ENCODE measurements around the gene EN2.

The EN2 gene

DNA sequence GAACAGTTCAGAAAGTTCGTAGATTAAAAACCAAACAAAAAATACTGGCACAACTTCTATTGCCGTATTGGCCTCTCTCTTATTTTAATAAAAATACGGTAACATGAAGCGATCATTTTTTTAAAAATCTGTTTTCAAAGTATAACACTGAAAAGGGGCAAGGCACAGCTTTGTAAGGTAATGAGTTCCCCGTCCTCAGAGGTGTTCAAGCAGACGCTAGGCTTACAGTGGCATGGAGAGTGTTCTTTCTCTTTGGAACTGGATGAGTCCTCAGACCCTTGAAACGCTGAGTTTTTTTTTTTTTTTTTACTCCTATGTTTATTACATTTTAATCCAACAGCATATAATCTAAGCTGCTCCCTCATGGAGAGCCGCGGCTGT lies 7.8 kb downstream of the EN2 start:
- no peak for DNase-seq

DNA sequence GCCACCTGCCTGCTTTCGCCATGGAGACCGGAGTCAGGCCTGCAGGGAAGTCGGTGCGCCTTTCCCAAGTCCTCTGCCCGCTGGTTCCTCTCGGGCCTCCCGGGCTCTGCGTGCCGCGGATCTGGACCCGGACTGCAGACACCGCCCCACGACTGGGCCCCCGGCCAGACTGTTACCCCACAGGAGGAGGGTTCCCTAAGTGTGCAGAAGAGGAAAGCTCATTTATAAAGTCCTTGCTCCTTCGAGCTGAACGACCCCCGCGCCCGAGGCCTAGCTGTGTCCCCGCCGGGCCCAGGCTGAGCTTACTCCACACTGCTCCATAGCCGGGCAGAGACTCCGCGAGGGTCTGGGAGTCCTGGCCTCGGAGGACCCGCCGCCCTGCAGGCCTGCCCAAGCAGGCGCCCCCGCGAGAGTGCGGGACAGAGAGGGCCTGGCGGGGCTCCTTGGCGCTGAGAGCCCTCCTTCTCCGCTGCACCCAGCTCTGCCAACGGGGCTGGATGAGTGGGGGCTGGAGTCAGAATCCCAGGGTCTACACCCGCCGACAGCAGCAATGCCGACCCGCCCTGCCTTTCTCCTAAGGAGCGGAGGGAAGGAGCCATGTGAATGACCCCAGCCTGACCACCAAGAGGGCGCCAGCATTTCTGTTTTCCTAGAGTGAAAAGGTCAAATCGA lies 8.3 kb downstream of the EN2 start:
- DNase-seq, result no peak

DNA sequence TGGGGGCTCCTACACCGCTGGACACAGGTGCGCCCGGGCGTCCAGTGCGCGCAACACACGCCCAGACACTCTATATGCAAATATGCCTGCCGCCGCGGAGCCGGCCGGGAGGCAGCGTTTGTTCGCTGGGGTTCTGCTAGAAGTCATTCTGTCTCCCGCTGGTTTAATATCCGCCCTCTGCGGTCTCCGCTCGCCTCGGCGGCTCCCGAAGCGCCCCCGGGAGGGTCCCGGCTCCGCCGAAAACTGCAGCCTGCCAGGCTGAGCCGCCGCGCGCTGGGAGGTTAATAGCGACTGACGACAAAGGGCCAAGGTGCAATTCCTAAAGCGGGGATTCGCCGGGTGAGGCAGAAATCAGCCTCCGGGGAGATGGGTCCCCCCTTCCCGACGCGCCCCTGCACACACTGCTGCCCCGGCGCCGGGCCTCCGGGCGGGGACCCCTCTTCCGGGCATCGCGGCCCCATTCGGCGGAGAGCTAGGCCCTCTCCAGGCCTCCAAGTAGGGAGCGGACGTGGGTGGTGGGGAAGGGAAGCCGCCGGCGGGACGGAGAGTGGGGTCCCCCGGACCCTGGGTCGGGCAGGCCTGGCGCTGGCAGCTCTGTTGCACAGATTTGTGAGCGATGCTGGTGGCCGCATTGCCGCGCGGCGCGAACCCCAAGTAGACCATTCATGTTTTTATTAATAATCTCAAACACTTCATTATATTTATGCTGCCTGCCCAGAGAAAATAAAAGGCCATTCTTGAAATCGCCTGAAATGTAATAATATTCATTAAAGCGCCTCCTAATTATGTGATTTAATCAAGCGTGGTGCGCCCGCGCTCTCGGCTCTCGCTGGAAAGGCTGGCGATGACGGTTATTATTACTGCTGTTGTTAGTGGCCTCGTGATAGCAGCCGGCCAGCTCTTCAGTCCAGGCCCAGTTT lies 9.1 kb downstream of the EN2 start:
- peak; percentile 36 to 58 for DNase-seq

DNA sequence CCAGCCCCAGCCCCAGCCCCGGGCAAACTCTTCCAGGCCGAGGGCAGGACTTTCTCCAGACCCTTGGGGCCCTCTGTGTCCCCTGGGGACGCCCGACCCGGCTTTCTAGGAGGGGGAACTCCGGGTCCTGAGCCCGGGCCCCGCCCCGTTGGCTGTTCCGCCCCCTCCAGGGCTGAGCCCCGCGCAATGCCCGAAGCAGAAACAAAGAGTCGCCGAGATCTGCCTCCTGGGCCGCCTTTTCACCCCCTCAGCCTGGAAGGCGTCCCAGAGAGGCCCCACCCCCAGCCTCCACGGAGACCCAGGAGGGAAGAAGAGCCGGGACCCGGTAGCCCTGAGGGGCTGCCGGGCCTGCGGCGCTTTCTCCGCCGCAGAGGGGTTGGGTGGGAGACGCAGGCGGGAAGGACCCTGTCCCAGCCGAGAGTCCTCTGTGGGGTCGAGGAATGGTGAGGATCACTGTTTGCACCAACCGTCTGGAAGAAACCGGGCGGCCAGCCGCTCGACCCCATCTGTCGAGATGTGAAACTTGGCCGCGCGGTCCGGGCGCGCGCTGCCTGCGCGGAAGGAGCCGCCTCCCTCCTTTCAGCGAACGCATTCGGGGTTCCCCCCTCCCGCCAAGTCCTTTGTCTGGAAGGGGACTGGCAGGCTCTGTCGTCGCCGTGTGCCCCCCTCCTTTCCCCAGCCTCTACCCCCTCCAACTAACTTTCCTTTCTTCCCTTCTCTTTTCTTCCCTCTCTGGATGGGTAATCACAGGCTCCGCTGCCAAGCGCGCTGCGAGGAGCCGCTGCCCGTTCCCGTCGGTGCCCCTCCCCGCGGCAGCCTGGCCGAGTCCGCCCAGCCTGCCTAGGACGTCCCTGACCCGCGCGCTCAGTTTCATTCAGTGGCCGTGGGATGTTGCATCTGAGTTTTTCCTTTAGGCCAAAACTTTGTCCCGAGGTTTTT lies 10.2 kb downstream of the EN2 start:
- no peak for DNase-seq

GRCh38 chr7:155468785-155469148 lies 10.8 kb downstream of the EN2 start:
- DNase-seq, result no peak

GRCh38 chr7:155469311-155470185 lies 11.6 kb downstream of the EN2 start:
- DNase-seq, result no peak

GRCh38 chr7:155470186-155470487 lies 12.2 kb downstream of the EN2 start:
- DNase-seq, result no peak

DNA sequence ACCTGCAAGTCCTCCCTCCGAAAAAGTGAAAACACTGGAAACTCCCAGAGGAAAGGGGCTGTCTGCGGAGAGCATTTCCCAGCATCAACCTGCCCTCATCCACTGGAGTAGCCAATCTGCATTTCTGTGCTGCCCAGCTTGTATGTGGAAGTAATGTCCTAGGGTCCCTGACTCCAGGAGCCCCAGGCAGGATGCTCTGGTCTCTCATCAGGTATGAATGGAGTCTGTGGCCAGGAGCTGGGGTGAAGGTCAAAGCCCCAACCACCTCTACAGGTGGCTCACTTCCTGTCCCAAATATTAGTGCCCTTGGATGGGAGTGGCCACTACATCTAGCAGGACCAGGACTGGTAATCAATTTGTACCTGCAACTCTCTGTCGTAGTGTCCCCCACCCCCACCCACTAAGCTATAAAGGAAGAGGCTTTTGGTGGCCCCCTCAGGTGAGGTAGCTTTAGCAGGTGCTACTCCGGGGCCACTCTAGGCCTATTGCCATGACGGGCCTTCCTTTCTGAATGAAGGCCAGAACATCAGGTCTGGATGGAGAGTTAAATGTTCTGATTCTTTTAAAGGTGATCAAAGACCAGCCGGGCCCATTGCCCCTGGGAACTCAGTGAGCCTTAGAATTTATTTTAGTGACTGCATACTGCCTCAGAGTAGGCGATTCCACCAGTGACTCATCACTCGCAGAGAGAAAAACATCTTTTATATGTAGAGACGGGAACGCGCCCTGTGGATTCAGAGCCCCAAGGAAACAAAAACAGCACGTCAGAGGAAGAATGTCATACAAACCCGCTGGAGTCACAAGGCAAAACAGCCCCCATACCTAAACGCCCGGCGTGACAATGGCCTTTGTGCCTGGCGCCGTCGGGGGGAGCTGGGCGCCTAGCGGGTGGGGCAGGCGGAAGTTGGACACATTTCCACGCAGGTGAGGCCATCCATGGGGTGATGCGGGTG lies 13.0 kb downstream of the EN2 start:
- no peak for DNase-seq

GRCh38 chr7:155471718-155472117 lies 13.8 kb downstream of the EN2 start:
- no peak for DNase-seq

DNA sequence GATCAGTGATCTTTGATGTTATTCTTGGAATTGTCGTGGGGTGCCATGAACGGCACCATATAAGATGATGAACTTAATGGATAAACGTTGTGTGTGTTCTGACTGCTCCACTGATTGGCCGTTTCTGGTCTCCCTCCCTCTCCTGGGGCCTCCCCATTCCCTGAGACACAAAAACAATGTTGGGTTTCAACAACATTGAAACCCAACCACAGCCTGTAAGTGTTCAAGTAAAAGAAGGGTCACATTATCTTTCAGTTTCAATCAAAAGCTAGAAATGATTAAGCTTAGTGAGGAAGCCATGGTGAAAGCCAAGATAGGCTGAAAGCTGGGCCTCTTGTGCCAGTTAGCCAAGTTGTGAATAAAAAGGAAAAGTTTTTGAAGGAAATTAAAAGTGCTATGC lies 19.5 kb downstream of the EN2 start:
- DNase-seq, result no peak

GRCh38 chr7:155481764-155482163 lies 23.8 kb downstream of the EN2 start:
- no peak for DNase-seq

DNA sequence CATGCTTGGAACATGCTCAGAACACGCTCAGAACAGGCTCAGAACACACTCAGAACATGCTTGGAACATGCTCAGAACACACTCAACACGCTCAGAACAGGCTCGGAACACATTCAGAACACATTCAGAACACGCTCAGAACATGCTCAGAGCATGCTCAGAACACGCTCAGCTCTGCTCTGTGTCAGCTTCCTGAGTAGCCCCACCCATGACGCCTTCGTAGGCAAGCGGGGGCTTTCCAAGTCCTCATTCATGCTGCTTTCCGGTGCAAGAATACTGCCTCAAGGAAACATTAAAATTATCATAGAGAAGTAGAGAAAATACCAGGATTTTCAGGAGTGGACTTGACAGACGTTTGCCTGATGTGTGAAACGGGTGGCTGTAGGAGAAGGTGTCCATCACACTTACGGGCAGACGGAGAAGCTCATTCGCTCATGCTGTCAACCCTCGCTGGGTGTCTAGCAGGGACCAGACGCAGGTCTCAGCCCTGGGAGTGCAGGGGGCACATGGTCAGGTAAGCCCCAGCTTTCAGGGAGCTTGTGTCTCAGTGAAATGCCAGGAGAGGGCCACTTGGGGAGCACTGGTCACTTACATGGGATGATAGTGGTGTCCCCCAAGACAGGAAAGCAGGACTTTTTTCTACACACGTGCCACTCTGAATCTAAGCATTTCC lies 24.7 kb downstream of the EN2 start:
- DNase-seq, result no peak

GRCh38 chr7:155483245-155483644 lies 25.3 kb downstream of the EN2 start:
- DNase-seq, result no peak

- no peak for DNase-seq
Measured at GRCh38 chr7:155483868-155484325, 26.0 kb downstream of the EN2 start.

DNA sequence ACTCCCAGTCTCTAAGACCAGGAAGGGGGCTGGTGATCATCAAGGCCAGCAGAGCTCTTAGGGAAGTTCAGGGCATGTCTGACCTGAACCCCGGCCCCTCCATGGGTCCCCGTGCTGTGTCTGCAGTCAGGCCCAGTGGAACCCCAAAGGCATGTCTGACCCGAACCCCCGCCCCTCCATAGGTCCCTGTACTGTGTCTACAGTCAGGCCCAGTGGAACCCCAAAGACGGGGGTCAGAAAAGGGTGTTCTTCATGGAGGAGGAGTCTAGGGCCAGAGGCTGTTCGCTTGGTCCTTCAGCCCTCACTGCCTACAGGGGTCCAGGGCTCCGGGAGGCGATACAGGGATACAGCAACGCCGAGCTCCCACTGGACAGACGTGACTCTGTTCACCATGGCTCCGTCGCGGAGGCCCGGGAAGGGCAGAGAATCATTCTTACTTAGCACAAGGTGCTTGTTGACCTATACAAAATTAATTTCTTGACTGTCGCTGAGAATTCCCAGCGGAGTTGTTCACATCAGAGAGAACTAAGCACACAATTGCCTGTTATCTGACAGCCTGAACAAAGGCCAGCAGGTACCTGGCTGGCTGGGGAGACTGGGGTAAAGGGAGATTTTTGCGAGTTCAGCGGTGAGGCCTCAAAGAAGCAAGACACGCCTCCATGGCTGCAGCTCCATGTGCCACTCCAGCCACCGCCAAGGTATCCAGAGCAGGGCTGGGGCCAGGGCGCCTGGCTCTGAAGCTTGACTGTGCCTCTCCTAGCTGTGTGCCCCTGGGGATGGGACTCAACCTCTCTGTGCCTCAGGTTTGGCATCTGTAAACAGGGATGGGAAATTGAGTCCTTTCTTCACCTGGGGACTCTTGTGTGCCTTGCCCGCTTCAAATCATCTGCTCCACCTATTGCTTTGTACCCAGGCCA lies 26.8 kb downstream of the EN2 start:
- DNase-seq, result no peak

DNA sequence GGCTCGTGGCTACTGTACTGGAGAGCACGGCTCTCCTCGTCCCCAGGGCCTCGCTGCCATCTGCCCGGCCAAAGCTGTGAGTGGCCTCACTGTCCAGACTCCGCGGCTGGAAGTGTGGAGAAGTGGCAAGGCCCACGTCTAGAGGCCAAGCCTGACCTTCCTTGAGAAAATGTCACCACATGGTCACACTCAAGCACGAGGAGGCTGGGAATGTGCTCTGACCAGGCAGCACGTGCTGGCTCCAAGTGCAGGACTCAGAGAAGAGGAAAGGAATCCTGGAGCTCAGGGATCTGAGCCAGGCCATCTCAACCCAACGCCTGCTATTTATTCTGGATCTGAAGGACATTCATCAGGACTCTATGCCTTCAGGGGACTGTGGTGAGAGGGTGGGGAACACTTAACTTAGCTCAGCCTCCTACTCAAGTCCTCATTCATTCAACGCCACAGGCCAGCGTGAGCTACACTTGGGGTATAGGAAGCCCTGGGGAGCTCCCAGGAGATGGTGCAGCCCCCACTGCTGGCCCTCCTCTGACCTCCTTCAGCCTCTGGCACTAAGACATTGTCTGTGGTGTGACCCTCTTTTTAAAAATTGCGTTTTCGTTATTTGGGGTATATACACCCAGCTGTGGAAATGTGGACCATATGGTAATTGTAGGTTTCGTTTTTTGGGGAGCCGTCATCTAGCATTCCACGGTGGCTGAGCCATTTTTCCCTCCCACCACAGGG lies 29.0 kb downstream of the EN2 start:
- no peak for DNase-seq

DNA sequence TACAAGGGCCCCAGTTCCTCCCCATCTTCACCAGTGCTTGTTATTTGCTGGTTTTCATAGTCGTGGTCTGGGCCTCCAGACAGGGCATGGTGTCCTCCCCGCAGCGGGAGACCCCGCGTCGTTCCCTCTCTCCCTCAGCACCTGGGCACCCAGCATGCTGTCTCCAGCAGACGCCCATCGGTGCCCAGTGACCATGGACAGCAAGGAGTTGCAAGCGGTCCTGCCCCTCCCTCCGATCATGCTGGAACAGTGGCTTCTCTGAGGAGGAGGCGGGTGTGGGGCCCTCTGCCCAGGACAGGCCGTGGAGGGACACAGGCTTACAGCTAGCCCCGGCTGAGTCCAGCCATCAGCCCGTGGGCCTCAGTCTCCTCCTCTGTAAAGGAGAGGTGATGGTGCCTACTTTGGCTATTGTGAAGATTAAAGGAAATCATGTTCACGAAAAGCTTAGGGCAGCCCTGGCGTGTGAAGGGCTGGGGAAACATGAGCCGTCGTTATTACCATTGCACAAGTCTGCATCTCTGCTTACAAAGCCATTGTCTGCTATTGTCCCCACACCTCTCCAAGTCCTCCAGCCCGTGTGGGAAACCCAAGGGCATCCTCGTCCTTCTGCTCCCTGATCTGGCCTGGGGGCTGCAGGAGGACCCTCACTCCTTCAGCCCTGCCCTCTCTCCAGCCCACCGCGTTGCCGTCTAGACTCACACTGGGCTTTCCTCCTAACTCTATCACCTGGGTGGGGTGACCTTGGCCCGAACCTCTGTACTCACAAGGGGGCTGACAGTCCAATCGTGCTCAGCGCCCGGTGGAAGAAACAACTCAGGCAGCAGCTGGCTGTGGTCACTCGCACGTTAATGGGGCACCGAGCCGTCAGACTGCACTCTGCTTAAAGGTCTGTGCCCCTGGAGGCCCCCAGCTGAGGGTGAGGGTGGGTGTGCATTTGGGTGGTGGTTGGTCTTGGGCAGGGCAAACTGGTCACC lies 29.9 kb downstream of the EN2 start:
- DNase-seq, result no peak
